GM19193 (cell line): Measurements from ENCODE around the gene ZNF22.

Source experiments
- POLR2A ChIP-seq: IDR thresholded peaks from 4 replicates; pipeline ENCODE4 v1.6.1; 2011; ENCODE audit not compliant: insufficient read depth, insufficient read length; ENCODE audit errors: extremely low read depth

ZNF22 gene

GRCh38 chr10:44990302-44990655 is 10.4 kb upstream of the ZNF22 start:
- TF ChIP-seq POLR2A, result no peak

- TF ChIP-seq POLR2A, result no peak
Measured at GRCh38 chr10:44990965-44991364, 9.8 kb upstream of the ZNF22 start.

- no peak for TF ChIP-seq POLR2A
Measured at GRCh38 chr10:44991571-44991970, 9.2 kb upstream of the ZNF22 start.

- no peak for TF ChIP-seq POLR2A
Measured at GRCh38 chr10:44992070-44992731, 8.5 kb upstream of the ZNF22 start.

GRCh38 chr10:44992732-44993225 is 7.9 kb upstream of the ZNF22 start:
- TF ChIP-seq POLR2A, result no peak

GRCh38 chr10:44993226-44993921 is 7.3 kb upstream of the ZNF22 start:
- TF ChIP-seq POLR2A, result no peak

- TF ChIP-seq POLR2A, result no peak
Measured at GRCh38 chr10:44993922-44994751, 6.6 kb upstream of the ZNF22 start.

GRCh38 chr10:44994752-44995530 is 5.8 kb upstream of the ZNF22 start:
- no peak for TF ChIP-seq POLR2A

GRCh38 chr10:44995581-44995913 is 5.2 kb upstream of the ZNF22 start:
- TF ChIP-seq POLR2A, result no peak

- no peak for TF ChIP-seq POLR2A
Measured at GRCh38 chr10:44995914-44996669, 4.6 kb upstream of the ZNF22 start.

GRCh38 chr10:44997105-44997748 is 3.5 kb upstream of the ZNF22 start:
- TF ChIP-seq POLR2A, result no peak

GRCh38 chr10:44998146-44998631 is 2.5 kb upstream of the ZNF22 start:
- TF ChIP-seq POLR2A, result no peak

GRCh38 chr10:45000138-45000751 is 478 bp upstream of the ZNF22 start:
- no peak for TF ChIP-seq POLR2A

- TF ChIP-seq POLR2A, result no peak
Measured at GRCh38 chr10:45001381-45002148, 842 bp downstream of the ZNF22 start.
